ENCODE data around the gene ZNF282.
"Not testable (repeated sequence)": the region's sequence is repeated elsewhere in the genome, so short reads cannot be mapped to it uniquely, and the experiment has no call there.

The ZNF282 gene

DNA sequence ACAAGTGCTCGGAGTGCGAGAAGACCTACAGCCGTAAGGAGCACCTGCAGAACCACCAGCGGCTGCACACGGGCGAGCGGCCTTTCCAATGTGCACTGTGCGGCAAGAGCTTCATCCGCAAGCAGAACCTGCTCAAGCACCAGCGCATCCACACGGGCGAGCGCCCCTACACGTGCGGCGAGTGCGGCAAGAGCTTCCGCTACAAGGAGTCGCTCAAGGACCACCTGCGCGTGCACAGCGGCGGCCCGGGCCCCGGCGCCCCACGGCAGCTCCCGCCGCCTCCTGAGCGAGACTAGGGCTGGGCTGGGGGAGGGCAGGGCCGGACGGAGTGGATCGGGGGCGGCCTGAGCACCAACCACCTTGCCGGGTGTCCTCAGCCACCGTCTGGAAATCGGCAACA lies 29.0 kb downstream of the ZNF282 start:
- DNase-seq (ENCODE audit: low read depth in 2 of 2), result no peak

DNA sequence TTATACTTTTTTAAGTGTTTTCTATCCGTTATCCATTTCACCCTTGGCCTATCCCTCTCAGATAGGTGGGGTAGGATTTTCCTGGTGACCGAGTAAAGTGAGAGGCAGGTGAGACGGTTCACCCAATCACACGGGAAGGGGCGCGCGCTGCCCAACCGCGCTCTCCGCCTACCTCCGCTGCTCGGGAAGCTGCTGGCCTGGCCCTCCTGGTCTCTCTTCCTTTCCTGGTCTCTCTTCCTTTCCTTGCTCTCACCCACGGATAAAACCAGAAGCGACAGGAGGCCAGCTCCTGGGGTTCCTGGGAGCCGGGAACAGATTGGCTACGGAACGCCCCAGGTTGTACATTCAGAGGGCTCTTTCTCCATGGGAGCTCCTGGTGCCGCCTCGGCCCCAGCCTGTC lies 29.8 kb downstream of the ZNF282 start:
- DNase-seq (ENCODE audit: low read depth in 2 of 2), result no peak

DNA sequence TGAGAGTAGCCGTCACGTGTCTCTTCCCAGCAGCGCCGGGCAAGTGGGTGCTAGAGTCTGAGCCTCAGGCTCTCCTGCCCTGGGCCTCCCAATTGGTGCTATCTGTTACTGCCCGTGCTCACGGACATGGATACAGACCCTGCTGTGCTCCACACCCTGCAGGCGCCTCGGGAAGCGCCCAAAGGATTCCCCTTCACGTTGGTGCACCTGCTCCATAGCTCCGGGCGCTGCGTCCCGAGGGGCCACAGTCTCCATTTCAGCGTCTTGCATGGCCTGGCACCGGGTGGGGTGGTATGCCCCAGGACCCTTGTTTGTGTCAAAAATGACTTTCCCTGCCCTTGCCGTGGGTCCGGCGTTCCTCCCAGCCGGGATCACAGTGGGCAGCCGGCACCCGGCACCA lies 30.3 kb downstream of the ZNF282 start:
- no peak for DNase-seq (ENCODE audit: low read depth in 2 of 2)

DNA sequence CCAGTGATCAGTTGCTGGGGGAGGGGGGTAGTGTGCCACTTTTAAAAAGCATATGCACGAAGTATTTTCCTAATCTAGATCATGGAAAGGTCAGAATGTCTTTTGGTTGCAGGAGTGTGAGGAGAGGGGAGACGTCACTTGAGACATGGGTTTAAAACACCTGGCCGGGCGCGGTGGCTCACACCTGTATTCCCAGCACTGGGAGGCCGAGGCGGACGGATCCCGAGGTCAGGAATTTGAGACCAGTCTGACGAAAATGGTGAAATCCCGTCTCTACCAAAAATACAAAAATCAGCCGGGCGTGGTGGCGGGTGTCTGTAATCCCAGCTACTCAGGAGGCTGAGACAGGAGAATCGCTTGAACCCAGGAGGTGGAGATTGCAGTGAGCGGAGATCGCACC lies 31.0 kb downstream of the ZNF282 start:
- not testable (repeated sequence) for DNase-seq (ENCODE audit: low read depth in 2 of 2)

DNA sequence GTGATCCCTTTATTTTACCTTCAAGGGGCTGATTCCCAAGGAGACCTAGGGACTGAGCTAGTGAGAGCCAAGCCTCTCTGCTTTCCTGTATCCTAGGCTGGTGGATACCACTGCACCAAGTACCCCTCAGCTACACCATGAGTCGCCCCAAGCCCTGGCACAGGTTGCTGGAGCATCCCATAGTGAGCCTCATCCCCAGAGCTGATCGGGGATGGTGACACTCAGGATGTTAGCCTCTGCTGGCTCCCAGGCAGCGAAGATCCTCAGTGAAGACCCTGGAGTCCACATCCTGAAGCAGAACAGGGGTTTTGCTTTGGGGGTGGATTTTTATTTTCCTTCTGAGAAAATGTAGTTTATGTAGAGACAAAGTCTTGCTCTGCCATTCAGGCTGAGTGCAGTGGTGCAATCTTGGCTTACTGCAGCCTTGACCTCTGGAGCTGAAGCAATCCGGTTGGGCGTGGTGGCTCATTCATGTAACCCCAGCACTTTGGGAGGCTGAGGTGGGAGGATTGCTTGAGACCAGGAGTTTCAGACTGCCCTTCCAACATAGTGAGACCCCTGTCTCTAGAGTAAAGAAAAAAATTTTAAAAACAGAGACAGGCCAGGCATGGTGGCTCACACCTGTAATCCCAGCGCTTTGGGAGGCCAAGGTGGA lies 31.6 kb downstream of the ZNF282 start:
- DNase-seq (ENCODE audit: low read depth in 2 of 2), result no peak

DNA sequence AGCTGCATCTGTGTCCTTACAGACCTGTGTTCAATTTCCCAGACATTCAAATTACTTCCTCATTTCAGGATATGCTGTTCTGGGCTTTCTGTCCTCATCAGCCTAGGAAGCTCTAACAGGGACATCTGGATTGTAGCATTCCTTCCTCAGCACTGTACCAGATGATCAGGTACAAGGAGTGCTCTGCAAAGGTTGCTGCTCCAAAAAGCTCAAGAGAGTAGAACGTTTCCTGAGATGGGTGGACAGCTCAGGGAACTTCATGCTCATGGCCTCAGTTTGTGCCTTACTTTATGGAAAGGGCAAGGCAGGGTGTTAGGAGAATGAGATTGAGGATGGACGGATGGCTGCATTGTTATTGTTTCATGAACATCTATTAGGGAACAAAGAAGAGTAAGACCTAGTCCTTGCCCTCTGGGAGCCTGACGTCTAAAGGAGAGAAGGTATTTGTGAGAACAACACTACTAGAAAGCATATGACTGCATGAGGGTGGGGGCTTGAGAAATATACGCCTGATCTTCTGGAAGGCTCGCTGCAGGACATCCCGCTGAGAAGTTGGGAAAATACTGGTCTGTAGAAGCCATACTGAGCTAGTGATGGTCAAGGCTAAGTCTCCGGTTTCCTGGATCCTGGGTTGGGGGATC lies 33.6 kb downstream of the ZNF282 start:
- DNase-seq (ENCODE audit: low read depth in 2 of 2), result no peak

DNA sequence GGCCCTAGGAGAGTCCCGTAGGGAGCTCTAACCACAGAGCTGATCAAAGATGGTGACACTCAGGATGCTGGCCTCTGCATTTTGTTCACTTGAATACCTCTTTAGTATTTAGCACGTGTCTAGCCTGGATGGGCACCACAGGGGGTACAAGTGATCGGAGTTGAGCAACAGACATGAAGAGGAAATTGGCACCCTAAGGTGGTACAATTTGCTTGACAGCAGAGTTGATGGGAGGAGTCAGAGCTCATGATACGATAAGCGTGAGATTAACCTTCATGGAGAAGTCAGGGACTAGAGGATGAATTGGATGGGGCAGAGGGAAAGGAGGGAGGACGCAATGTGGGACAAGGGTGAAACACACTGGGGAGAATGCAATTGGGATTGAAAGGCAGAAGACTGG lies 34.2 kb downstream of the ZNF282 start:
- DNase-seq (ENCODE audit: low read depth in 2 of 2), result no peak

DNA sequence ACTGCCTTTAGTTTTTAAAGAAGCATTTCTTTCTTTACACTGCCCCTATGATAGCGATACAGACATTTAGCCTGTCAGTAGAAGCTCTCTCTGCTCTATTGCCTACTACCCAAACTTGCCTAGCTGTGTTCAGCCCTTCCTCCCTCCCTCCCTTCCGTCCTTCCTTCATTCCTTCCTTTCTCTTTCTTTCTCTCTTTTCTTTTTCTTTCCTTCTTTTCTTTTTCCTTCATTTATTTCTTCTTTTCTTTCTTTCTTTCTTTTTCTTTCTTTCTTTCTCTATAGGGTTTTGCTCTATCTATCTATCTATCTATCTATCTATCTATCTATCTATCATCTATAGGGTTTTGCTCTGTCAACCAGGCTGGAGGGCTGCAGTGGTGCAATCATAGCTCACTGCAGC lies 37.0 kb downstream of the ZNF282 start:
- no peak for DNase-seq (ENCODE audit: low read depth in 2 of 2)

DNA sequence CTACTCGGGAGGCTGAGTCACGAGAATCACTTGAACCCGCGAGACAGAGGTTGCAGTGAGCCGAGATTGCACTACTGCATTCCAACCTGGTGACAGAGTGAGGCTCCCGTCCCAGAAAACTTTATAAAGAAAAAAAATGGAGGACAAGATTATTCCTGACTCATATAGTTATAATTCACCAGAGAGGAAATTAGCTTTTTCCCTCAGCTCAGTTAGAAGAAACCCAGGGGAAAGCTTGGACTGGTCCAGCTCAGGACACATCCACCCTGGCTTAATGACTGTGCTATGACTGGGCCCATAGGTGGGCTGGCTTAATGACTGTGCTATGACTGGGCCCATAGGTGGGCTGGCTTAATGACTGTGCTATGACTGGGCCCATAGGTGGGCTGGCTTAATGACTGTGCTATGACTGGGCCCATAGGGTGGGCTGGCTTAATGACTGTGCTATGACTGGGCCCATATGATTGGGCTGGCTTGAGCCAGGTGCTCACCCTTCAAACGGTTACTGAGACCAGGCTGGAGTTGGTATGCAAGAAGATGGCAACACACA lies 38.4 kb downstream of the ZNF282 start:
- not testable (repeated sequence) for DNase-seq (ENCODE audit: low read depth in 2 of 2)

DNA sequence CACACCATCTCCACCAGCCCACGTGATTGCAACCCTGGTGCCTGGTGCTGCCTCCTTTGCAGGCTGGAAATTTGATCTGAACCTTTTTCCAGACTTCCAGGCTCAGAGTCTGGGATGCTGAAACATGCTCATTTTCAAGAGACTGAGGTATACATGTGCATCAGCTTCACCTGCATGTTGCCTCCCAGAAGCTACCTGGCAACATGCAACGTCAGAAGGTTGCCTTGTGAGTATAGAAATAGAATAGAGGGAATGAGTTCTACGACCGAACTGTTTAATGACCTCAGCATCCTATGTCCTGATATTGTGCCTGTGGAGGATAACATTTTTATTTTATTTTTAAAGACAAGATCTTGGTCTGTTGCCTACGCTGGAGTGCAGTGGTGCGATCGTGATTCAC lies 42.2 kb downstream of the ZNF282 start:
- DNase-seq (ENCODE audit: low read depth in 2 of 2), result no peak

DNA sequence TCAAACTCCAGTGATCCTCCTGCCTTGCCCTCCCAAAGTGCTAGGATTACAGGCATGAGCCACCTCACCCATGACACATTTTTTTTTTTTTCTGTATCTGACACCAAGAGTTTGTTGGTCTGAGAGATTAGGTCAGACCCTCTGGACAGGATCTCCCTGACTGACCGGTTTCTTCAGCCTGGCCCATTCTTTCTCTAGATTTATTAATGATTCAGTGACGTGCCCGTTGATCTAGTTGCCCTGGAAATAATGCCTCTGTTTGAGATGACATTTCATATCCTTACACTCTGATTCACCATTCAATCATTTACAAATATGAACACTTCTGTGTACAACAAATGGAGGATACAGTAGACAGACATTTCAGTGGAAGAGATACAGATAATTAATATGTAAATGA lies 42.7 kb downstream of the ZNF282 start:
- no peak for DNase-seq (ENCODE audit: low read depth in 2 of 2)

DNA sequence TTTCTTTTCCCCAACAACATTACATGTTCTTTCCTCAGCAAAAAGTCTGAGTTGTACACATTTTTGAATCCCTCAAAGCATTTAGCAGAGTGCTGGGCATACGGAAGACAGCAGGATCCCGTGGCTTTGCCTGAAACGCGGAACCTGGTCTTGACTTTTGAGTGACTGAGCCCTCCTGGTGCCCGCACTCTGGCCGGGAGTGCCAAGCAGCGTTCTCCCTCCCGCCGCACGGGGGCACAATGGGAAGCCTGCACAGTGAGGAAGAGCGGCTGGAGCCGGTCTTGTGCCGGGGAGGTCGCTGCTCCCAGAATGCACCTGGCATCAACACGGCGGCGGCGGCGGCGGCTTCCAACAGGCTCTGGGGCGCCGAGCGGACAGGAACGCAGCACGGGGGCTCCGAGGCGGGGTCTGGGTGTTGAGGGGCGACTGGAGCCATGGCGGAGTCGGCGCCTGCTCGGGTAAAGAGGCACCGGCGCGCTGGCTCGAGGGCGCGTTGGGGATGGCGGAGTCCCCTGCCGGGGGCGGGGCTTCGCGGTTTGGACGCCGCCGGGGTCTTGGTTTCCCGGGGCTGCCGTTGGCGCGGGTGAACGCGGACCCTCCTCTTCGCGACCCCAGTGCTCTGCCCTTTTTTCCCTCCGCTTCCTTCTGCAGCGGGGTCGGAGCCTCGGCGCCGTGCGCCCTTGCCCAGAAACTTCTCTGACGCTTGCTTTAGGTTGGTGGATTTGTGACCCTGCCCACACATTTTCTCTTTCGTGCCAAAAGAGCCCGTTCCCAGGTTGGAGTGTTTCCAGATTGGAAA lies 44.2 kb downstream of the ZNF282 start, which contains the start of gene ZNF212:
Gene ZNF212 (plus strand): TSS at position 307 of the 799 bp plus-strand sequence. CDS start 128 bp downstream, at position 435.
- DNase-seq (ENCODE audit: low read depth in 2 of 2), result peak; percentile 77 to 85

DNA sequence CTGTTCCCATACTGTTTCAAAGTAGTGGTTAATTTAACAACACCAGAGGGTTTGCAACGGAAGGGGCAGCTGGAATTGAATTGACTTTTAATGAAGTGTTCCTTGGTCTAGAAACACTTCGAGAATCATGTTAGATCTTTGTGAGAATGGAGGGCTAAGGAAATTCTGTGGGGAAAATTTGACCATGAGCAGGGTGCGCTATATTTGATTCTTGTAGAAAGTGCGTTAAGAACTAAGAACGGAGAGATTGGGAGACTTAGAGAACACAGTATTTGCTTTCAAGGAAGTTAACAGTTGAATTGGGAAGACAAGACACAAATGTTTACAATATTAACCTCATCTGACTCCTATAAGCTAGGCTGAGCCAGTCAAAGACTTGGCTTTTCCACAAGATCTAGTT lies 45.3 kb downstream of the ZNF282 start:
- DNase-seq (ENCODE audit: low read depth in 2 of 2), result no peak

DNA sequence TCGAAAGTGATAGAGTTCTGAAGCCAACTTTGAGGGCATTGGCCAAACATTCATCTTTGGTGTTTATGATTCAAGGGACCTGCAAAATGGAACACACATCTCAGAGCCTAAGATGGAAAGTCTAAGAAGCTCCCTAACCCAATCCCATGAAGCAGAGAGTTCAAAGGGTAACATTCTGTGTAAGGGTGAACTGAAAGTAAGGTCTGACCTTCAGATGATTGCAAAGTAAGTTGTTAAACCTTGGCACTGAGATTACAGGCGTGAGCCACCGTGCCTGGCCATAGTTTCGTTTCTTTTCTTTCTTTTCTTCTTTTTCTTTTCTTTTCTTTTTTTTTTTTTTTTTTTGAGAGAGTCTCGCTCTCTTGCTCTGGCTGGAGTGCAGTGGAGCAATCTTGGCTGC lies 46.4 kb downstream of the ZNF282 start:
- DNase-seq (ENCODE audit: low read depth in 2 of 2), result no peak

DNA sequence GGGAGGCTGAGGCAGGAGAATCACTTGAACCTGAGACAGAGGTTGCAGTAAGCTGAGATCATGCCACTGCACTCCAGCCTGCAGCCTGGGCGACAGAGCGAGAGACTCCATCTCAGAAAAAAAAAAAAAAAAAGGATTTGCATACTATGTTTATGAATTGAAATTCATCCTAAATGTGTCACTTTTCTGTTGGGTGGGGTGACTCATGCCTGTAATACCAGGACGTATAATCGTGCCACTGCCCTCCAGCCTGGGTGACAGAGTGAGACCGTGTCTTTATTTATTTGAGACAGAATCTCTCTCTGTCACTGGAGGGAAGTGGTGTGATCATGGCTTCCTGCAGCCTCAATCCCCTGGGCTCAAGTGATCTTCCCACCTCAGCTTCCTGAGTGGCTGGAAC lies 49.9 kb downstream of the ZNF282 start:
- no peak for DNase-seq (ENCODE audit: low read depth in 2 of 2)

DNA sequence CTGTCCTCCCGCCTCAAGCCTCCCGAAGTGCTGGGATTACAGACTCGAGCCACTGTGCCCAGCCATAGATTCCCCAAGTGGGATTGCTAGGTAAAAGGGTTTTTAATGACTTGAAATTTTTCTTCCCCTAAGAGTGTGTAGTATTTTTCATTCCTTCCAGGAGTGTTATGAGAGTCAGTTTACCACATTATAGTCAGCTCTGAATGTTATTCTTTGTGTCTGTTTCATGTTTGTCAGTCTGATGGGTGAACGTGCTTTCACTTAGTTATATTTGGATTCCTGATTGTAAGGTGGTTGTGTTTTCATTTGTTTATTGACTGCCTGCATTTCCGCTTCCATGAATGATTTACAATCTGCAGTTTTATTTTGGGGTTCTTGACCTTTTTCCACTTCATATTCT lies 50.4 kb downstream of the ZNF282 start:
- DNase-seq (ENCODE audit: low read depth in 2 of 2), result no peak

DNA sequence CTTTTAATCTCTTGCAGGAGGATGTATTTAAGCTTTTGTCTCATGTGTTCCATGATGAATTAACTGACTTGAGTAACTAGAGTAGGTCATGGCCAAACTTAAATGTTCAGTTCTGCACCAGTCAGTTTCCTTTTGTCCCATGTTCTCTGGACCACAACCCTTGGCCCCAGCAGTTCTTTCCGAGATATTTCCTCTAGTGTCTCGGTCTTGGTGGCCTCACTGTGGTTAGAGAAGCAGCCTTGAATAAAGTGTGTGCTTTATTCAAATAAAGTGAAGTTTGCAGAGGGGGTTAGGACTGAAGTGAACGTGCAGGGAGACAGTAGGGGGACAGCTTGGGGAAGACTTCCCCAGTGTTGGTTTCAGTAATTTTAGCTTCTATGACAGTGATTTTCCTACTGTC lies 53.4 kb downstream of the ZNF282 start:
- DNase-seq (ENCODE audit: low read depth in 2 of 2), result no peak

DNA sequence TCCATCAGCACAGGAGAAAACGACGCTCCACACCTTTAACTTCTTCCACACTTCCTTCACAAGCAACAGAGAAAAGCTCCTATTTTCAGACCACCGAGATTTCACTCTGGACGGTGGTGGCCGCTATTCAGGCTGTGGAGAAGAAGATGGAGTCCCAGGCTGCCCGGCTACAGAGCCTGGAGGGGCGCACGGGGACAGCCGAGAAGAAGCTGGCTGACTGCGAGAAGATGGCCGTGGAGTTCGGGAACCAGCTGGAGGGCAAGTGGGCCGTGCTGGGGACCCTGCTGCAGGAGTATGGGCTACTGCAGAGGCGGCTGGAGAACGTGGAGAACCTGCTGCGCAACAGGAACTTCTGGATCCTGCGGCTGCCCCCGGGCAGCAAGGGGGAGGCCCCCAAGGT lies 54.8 kb downstream of the ZNF282 start:
- not testable (repeated sequence) for DNase-seq (ENCODE audit: low read depth in 2 of 2)

DNA sequence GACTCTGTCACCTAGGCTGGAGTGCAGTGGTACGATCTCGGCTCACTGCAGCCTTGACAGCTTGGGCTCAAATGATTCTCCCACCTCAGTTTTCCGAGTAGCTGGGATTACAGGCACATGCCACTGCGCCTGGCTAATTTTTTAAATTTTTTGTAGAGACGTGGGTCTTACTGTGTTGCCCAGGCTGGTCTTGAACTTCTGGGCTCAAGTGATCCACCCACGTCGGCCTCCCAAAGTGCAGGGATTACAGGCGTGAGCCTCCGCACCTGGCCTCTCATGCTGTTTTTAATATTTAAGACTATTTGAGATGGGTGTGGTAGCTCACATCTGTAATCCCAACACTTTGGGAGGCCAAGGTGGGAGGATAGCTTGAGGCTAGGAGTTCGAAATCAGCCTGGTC lies 56.2 kb downstream of the ZNF282 start:
- DNase-seq (ENCODE audit: low read depth in 2 of 2), result not testable (repeated sequence)

DNA sequence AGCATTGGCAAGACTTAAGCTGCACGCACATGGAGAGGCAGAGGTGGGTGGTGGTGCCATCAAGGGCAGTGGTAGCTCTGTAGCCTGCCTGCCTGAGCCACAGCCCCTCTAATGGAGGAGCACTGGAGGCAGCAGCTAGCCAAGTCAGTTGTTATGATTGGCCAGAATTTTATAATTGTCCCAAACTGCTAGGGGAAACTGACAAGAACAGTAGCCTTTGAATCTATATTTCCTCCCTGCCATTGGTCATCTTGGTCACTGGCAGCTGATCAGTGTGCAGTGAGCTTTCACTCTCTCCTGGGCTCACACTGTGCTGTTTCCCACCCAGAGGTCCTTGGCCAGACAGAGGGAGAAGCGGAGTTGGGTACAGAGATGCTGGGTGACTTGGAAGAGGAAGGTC lies 57.0 kb downstream of the ZNF282 start:
- DNase-seq (ENCODE audit: low read depth in 2 of 2), result no peak

DNA sequence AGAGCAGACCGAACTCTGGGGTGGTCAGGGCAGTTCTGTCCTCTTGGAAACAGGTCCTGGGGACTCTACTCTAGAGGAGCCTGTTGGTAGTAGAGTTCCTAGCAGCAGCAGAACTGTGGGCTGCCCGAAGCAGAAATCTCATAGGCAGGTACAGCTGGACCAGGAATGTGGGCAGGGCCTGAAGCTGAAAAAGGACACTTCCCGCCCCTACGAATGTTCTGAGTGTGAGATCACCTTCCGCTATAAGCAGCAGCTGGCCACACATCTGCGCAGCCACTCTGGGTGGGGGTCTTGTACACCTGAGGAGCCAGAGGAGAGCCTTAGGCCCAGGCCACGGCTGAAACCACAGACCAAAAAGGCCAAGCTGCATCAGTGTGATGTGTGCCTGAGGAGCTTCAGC lies 58.3 kb downstream of the ZNF282 start:
- DNase-seq (ENCODE audit: low read depth in 2 of 2), result no peak

DNA sequence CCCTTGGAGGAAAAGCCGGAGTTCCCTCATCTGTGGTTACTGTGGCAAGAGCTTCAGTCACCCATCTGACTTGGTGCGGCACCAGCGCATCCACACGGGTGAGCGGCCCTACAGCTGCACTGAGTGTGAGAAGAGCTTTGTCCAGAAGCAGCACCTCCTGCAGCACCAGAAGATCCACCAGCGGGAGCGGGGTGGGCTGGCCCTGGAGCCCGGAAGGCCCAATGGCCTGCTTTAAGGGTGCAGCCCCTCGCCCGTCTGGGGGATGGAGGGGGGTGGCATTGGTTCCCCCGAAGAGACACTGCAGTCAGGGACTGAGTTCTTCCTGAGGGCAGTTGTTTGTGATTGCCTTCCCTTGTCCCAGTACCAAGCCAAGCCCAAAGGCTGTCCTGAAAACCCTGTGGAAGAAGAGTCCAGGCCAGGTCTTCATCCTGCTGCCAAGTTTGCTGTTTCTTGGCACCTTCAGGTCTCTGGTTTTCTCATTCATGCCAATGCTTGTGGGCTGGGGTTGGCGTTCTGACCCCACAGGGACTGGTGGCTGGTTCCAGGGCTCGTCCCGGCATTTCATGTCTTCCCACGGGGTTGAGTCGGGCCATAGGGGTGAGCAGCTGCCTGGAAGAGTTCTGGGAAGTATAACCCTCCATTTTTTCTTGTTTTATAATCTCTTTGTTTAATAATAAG lies 59.0 kb downstream of the ZNF282 start:
- DNase-seq (ENCODE audit: low read depth in 2 of 2), result no peak

Data from stimulated activated CD8-positive, alpha-beta memory T cell treated with anti-CD3 and anti-CD28 coated beads, Interleukin-7, amount 100 ng/mL, for 4 hours (primary cell).